H9 (cell line): Measurements from ENCODE around the gene ALX4. TPM values are rescaled to one million over a fixed set of nuclear protein-coding genes. Genes with fewer than 3 reads are reported as not detected.

Experiments
- DNase-seq: peaks from one replicate; pipeline ENCODE4 v3.0.0-alpha.2; 2017
- H2AFZ ChIP-seq: one replicate; pipeline ENCODE4 v1.6.1; 2013; ENCODE audit warnings: mild to moderate bottlenecking, low read length, control low read depth, moderate library complexity
- H2AK5ac ChIP-seq: 2 replicates; pipeline ENCODE4 v1.6.1; 2013; ENCODE audit warnings: low read length, control low read depth, mixed read lengths; ENCODE audit not compliant: insufficient read length
- H2BK120ac ChIP-seq: one replicate; pipeline ENCODE4 v1.6.1; 2013; ENCODE audit warnings: low read depth, mild to moderate bottlenecking, low read length, control low read depth, inconsistent platforms; ENCODE audit not compliant: poor library complexity, severe bottlenecking
- H2BK12ac ChIP-seq: 2 replicates; pipeline ENCODE4 v1.6.1; 2013; ENCODE audit warnings: low read length, control low read depth, mixed read lengths, low read depth; ENCODE audit not compliant: insufficient read length
- H2BK15ac ChIP-seq: 2 replicates; pipeline ENCODE4 v1.6.1; 2013; ENCODE audit warnings: low read depth, low read length, control low read depth
- H2BK20ac ChIP-seq: one replicate; pipeline ENCODE4 v1.6.1; 2013; ENCODE audit warnings: low read depth, mild to moderate bottlenecking, low read length, control low read depth, inconsistent platforms; ENCODE audit not compliant: poor library complexity, severe bottlenecking
- H2BK5ac ChIP-seq: 2 replicates; pipeline ENCODE4 v1.6.1; 2013; ENCODE audit warnings: low read length, control low read depth, mixed read lengths; ENCODE audit not compliant: insufficient read length
- H3K14ac ChIP-seq: 2 replicates; pipeline ENCODE4 v1.6.1; 2013; ENCODE audit warnings: low read length, control low read depth; ENCODE audit not compliant: insufficient read depth
- H3K18ac ChIP-seq: 2 replicates; pipeline ENCODE4 v1.6.1; 2013; ENCODE audit warnings: low read depth, mild to moderate bottlenecking, mixed read lengths, low read length, control low read depth; ENCODE audit not compliant: insufficient read length
- H3K23ac ChIP-seq: 2 replicates; pipeline ENCODE4 v1.6.1; 2013; ENCODE audit warnings: low read length, control low read depth, mixed read lengths, low read depth; ENCODE audit not compliant: insufficient read length
- H3K23me2 ChIP-seq: 2 replicates; pipeline ENCODE4 v1.6.1; 2013; ENCODE audit warnings: low read depth, mild to moderate bottlenecking, mixed read lengths, low read length, control low read depth; ENCODE audit not compliant: insufficient read length, poor library complexity, severe bottlenecking
- H3K27ac ChIP-seq: 2 replicates; pipeline ENCODE4 v1.5.1; 2013; ENCODE audit warnings: low read length, control low read depth, mixed read lengths, low read depth; ENCODE audit not compliant: insufficient read length
- H3K27me3 ChIP-seq: 2 replicates; pipeline ENCODE4 v1.6.1; 2013; ENCODE audit warnings: low read length, control low read depth, inconsistent platforms; ENCODE audit not compliant: insufficient read depth
- H3K4ac ChIP-seq: 2 replicates; pipeline ENCODE4 v1.6.1; 2013; ENCODE audit warnings: low read depth, mild to moderate bottlenecking, control low read depth, inconsistent platforms, low read length, moderate library complexity
- H3K4me1 ChIP-seq: 2 replicates; pipeline ENCODE4 v1.6.1; 2013; ENCODE audit warnings: low read length, control low read depth, inconsistent platforms; ENCODE audit not compliant: insufficient read depth
- H3K4me2 ChIP-seq: 2 replicates; pipeline ENCODE4 v1.6.1; 2013; ENCODE audit warnings: low read length, control low read depth, mixed read lengths; ENCODE audit not compliant: insufficient read length, insufficient read depth
- H3K56ac ChIP-seq: 2 replicates; pipeline ENCODE4 v1.6.1; 2013; ENCODE audit warnings: low read depth, mild to moderate bottlenecking, mixed read lengths, low read length, control low read depth; ENCODE audit not compliant: insufficient read length
- H3K79me1 ChIP-seq: 2 replicates; pipeline ENCODE4 v1.6.1; 2013; ENCODE audit warnings: low read depth, mild to moderate bottlenecking, moderate library complexity, low read length, control low read depth, inconsistent platforms; ENCODE audit not compliant: insufficient read depth, poor library complexity, severe bottlenecking
- H3K79me2 ChIP-seq: 2 replicates; pipeline ENCODE4 v1.6.1; 2013; ENCODE audit warnings: low read length, control low read depth, inconsistent platforms; ENCODE audit not compliant: insufficient read depth
- H3K9ac ChIP-seq: 2 replicates; pipeline ENCODE4 v1.6.1; 2013; ENCODE audit warnings: low read length, control low read depth, mixed read lengths; ENCODE audit not compliant: insufficient read length; ENCODE audit errors: extremely low read depth
- H3K9me3 ChIP-seq: one replicate; pipeline ENCODE4 v1.6.1; 2013; ENCODE audit warnings: low read depth, low read length, inconsistent platforms; ENCODE audit not compliant: control insufficient read depth
- H3T11ph ChIP-seq: one replicate; pipeline ENCODE4 v1.6.1; 2013; ENCODE audit warnings: mild to moderate bottlenecking, low read length, control low read depth, inconsistent platforms
- H4K20me1 ChIP-seq: one replicate; pipeline ENCODE4 v1.6.1; 2013; ENCODE audit not compliant: control insufficient read depth, insufficient read length, insufficient read depth
- H4K5ac ChIP-seq: 2 replicates; pipeline ENCODE4 v1.6.1; 2013; ENCODE audit warnings: low read depth, mild to moderate bottlenecking, mixed read lengths, low read length, control low read depth; ENCODE audit not compliant: insufficient read length
- H4K8ac ChIP-seq: replicated peaks from 2 replicates; pipeline ENCODE4 v1.6.1; 2013; ENCODE audit warnings: low read length, control low read depth, mixed read lengths, low read depth; ENCODE audit not compliant: insufficient read length
- H4K91ac ChIP-seq: 2 replicates; pipeline ENCODE4 v1.6.1; 2013; ENCODE audit warnings: low read depth, mild to moderate bottlenecking, moderate library complexity, mixed read lengths, low read length, control low read depth; ENCODE audit not compliant: insufficient read length
- H3K27ac Mint-ChIP-seq, 3 experiments: 2 replicates in 2 of 3; 3 replicates in 1 of 3; pipeline ENCODE4 v1.8.0; 2020 to 2021; ENCODE audit warnings: mixed read lengths in 3 of 3, mild to moderate bottlenecking in 1 of 3, moderate library complexity in 1 of 3
- H3K27me3 Mint-ChIP-seq: 2 replicates; pipeline ENCODE4 v1.8.0; 2021; ENCODE audit warnings: low read depth, mild to moderate bottlenecking, moderate library complexity, mixed read lengths
- H3K36me3 Mint-ChIP-seq, 3 experiments: 2 replicates in 2 of 3; 3 replicates in 1 of 3; pipeline ENCODE4 v1.8.0; 2020 to 2021; ENCODE audit warnings: low read depth in 3 of 3, mixed read lengths in 3 of 3; ENCODE audit not compliant: insufficient read depth in 1 of 3
- H3K4me1 Mint-ChIP-seq, 2 experiments: 2 replicates each; pipeline ENCODE4 v1.8.0; 2020; ENCODE audit warnings: mixed read lengths in 2 of 2
- H3K4me3 Mint-ChIP-seq, 2 experiments: 2 replicates in 1 of 2; 3 replicates in 1 of 2; pipeline ENCODE4 v1.8.0; 2020 to 2021; ENCODE audit warnings: mild to moderate bottlenecking in 2 of 2, mixed read lengths in 2 of 2, moderate library complexity in 1 of 2
- H3K9me3 Mint-ChIP-seq, 2 experiments: 2 replicates in 1 of 2; 3 replicates in 1 of 2; pipeline ENCODE4 v1.8.0; 2020; ENCODE audit warnings: mild to moderate bottlenecking in 2 of 2, mixed read lengths in 2 of 2, moderate library complexity in 1 of 2
- WGBS: extraction: QIAGEN DNeasy Blood & Tissue Kit; methylation state at CpG from one replicate; pipeline ENCODE4 v1.1.7; 2013; ENCODE audit warnings: missing lambda C conversion rate, low lambda C conversion rate, mixed read lengths; ENCODE audit not compliant: insufficient read length; ENCODE audit errors: extremely low coverage; 5-methylcytosine and 5-hydroxymethylcytosine counted together
- total RNA-seq: library from RNA; stranded (reverse); gene quantifications from 2 replicates; pipeline ENCODE4 v1.2.1, GENCODE V29; 2021
- TF ChIP-seq, protein P1 (sequence below): fragments of 200-600 bp; sonication (generic); conservative IDR thresholded peaks from 3 replicates; pipeline ENCODE4 v1.8.0; 2021; ENCODE audit warnings: antibody characterized with exemption, mild to moderate bottlenecking

Gene ALX4
- total RNA-seq, 1 experiment from 2014 or later, result not detected

DNA sequence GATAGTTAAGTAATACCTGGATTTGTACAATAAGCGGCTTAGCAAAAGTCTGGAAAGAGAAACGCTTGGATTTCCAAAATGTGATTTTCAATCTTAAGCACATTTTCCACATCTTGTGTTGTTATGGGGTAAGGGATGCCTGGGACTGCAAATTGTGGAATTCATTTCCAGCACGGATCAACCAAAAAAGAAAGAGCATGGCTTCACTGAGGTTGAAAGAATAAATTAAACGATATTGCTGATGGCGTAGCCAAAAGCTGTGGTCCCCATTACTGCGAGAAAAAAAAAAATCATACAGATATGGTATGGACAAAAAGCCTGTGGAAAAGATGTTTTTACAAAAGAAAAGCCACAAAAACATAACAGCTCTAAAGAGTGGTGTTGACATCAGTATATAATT lies 26.0 kb upstream of the ALX4 start:
- H3K4me1 Mint-ChIP-seq, result peaks cover 16 to 39% of the 10 kb centered on the region in 2 experiments
- H2AK5ac ChIP-seq, result no peak overlapping the region
- no peak overlapping the region for H2BK15ac ChIP-seq
- H4K91ac ChIP-seq, result no peak overlapping the region
- no peak overlapping the region for H3K56ac ChIP-seq
- no peak overlapping the region for H2BK120ac ChIP-seq
- no peak overlapping the region for H3K27ac Mint-ChIP-seq
- H2BK5ac ChIP-seq, result no peak overlapping the region
- H3T11ph ChIP-seq, result no peak overlapping the region
- no peak for DNase-seq
- no peaks in the 10 kb centered on the region for H3K4me1 ChIP-seq
- H3K9me3 ChIP-seq, result no peaks in the 10 kb centered on the region
- H3K23me2 ChIP-seq, result no peaks in the 10 kb centered on the region
- H3K27me3 ChIP-seq, result peaks cover 14% of the 10 kb centered on the region; the same call in 1 of the 2 replicates
- H3K79me1 ChIP-seq, result no peaks in the 10 kb centered on the region
- no peak overlapping the region for H2BK20ac ChIP-seq
- no peaks in the 10 kb centered on the region for H3K36me3 Mint-ChIP-seq
- H3K4ac ChIP-seq, result no peak overlapping the region
- TF ChIP-seq, protein P1, sequence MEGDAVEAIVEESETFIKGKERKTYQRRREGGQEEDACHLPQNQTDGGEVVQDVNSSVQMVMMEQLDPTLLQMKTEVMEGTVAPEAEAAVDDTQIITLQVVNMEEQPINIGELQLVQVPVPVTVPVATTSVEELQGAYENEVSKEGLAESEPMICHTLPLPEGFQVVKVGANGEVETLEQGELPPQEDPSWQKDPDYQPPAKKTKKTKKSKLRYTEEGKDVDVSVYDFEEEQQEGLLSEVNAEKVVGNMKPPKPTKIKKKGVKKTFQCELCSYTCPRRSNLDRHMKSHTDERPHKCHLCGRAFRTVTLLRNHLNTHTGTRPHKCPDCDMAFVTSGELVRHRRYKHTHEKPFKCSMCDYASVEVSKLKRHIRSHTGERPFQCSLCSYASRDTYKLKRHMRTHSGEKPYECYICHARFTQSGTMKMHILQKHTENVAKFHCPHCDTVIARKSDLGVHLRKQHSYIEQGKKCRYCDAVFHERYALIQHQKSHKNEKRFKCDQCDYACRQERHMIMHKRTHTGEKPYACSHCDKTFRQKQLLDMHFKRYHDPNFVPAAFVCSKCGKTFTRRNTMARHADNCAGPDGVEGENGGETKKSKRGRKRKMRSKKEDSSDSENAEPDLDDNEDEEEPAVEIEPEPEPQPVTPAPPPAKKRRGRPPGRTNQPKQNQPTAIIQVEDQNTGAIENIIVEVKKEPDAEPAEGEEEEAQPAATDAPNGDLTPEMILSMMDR, result no peak
- no CpG with 5 or more reads among the region's 6 CpGs for WGBS
- H3K23ac ChIP-seq, result no peak overlapping the region
- H3K27me3 Mint-ChIP-seq, result peaks cover 53% of the 10 kb centered on the region
- no peak overlapping the region for H4K8ac ChIP-seq
- H4K20me1 ChIP-seq, result no peaks in the 10 kb centered on the region
- no peak overlapping the region for H3K14ac ChIP-seq
- H2AFZ ChIP-seq, result no peak overlapping the region
- H3K18ac ChIP-seq, result no peak overlapping the region
- H3K9ac ChIP-seq, result no peak overlapping the region
- no peak overlapping the region for H3K4me2 ChIP-seq
- no peak overlapping the region for H4K5ac ChIP-seq
- no peaks in the 10 kb centered on the region for H3K79me2 ChIP-seq
- peaks cover 0 to 3% of the 10 kb centered on the region in 2 experiments; a peak in 1 of 5 replicates for H3K9me3 Mint-ChIP-seq
- no peak overlapping the region for H2BK12ac ChIP-seq
- no peak overlapping the region for H3K27ac ChIP-seq
- no peak overlapping the region; a peak in 1 of 5 replicates for H3K4me3 Mint-ChIP-seq
